NT2/D1 (cell line): ENCODE results near the gene ZFAND2B.

Source experiments
- SUZ12 ChIP-seq: IDR thresholded peaks from 2 replicates; pipeline ENCODE4 v1.6.1; 2011; ENCODE audit not compliant: insufficient read length, insufficient read depth; ENCODE audit errors: extremely low read depth
- YY1 ChIP-seq: IDR thresholded peaks from 2 replicates; pipeline ENCODE4 v1.6.1; 2011; ENCODE audit not compliant: insufficient read length, insufficient read depth
- ZNF274 ChIP-seq: IDR thresholded peaks from 2 replicates; pipeline ENCODE4 v1.6.1; 2011; ENCODE audit warnings: mild to moderate bottlenecking, low read depth, low read length

DNA sequence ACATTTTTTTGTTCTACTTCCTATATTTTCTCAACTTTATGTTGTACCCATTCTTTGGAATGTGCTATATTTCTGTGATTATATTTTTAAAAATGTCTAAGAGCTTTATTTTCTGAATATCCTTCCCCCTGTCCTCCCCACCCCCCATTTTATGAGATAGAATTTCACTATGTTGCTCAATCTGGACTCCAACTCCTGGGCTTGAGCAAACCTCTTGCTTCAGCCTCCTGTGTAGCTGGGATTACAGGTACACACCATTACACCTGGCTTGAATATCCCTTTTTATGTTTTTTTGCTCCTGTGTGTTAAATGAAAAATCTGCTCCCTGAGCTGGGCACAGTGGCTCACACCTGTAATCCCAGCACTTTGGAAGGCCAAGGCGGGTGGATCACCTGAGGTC, 9.2 kb upstream of the ZFAND2B start:
- TF ChIP-seq ZNF274: no peak
- no peak for TF ChIP-seq SUZ12
- TF ChIP-seq YY1: no peak
